Mammary epithelial cell (primary cell): ENCODE data around the gene FBXL17.

Experiments
- EZH2 ChIP-seq: IDR thresholded peaks from 2 replicates; pipeline ENCODE4 v1.6.1; 2012; ENCODE audit warnings: low read length, inconsistent platforms, borderline replicate concordance
- TF ChIP-seq, protein P1 (sequence below), 2 donors: IDR thresholded peaks in 1 of 2; conservative IDR thresholded peaks in 1 of 2; 2 replicates each; pipeline ENCODE4 v1.5.1; 2011 to 2012; ENCODE audit warnings: inconsistent platforms in 2 of 2, low read length in 2 of 2, mild to moderate bottlenecking in 2 of 2, control low read depth in 1 of 2, low read depth in 1 of 2; ENCODE audit not compliant: insufficient read depth in 1 of 2; ENCODE audit errors: extremely low read depth in 1 of 2

GRCh38 chr5:108028412-108028811 is 353.5 kb downstream of the FBXL17 start:
- TF ChIP-seq, protein P1, sequence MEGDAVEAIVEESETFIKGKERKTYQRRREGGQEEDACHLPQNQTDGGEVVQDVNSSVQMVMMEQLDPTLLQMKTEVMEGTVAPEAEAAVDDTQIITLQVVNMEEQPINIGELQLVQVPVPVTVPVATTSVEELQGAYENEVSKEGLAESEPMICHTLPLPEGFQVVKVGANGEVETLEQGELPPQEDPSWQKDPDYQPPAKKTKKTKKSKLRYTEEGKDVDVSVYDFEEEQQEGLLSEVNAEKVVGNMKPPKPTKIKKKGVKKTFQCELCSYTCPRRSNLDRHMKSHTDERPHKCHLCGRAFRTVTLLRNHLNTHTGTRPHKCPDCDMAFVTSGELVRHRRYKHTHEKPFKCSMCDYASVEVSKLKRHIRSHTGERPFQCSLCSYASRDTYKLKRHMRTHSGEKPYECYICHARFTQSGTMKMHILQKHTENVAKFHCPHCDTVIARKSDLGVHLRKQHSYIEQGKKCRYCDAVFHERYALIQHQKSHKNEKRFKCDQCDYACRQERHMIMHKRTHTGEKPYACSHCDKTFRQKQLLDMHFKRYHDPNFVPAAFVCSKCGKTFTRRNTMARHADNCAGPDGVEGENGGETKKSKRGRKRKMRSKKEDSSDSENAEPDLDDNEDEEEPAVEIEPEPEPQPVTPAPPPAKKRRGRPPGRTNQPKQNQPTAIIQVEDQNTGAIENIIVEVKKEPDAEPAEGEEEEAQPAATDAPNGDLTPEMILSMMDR (conservative IDR thresholded peaks at IDR 0.05 in 1 of 2, IDR thresholded peaks at IDR 0.05 in 1 of 2; ENCODE audit: extremely low read depth in 1 of 2, insufficient read depth in 1 of 2, low read depth in 1 of 2, low read length in 2 of 2), result no peak
- no peak for TF ChIP-seq EZH2
